ENCODE measurements around the gene MEIS2.

The MEIS2 gene

GRCh38 chr15:37135225-37135624 is 34.9 kb upstream of the MEIS2 start:
- no peak for TF ChIP-seq EZH2 (IDR thresholded peaks at IDR 0.05; ENCODE audit: borderline replicate concordance, low read length)
- peak; percentile 54 for TF ChIP-seq CTCF (IDR thresholded peaks at IDR 0.05; ENCODE audit: low read length)
- H3K27me3 ChIP-seq (ENCODE audit: insufficient read depth, low read length): no peaks in the 10 kb centered on the region
- no peaks in the 10 kb centered on the region for H3F3A ChIP-seq (ENCODE audit: insufficient read depth, low read length)
- H3K9ac ChIP-seq (ENCODE audit: low read length): no peak overlapping the region
- H3K27ac ChIP-seq (ENCODE audit: low read depth, low read length, poor library complexity, severe bottlenecking): no peak overlapping the region
- H2AFZ ChIP-seq (ENCODE audit: low read length): no peak overlapping the region
- H3K36me3 ChIP-seq (ENCODE audit: insufficient read depth, low read length): no peaks in the 10 kb centered on the region
- no peaks in the 10 kb centered on the region for H3K9me3 ChIP-seq (ENCODE audit: low read length)
- H3K4me3 ChIP-seq (ENCODE audit: low read depth, low read length, poor library complexity, severe bottlenecking): no peak overlapping the region
- no peak overlapping the region for H3K4me2 ChIP-seq (ENCODE audit: low read length)
- no peaks in the 10 kb centered on the region for H3K4me1 ChIP-seq (ENCODE audit: insufficient read depth, low read length, severe bottlenecking)
- H3K9me2 ChIP-seq (ENCODE audit: low read depth, low read length): no peaks in the 10 kb centered on the region
- H4K20me1 ChIP-seq (ENCODE audit: insufficient read depth, low read length): no peaks in the 10 kb centered on the region
- no peaks in the 10 kb centered on the region for H3K79me2 ChIP-seq (ENCODE audit: insufficient read depth, low read length)

GRCh38 chr15:37134699-37135131 is 34.4 kb upstream of the MEIS2 start:
- Histone ChIP-seq H3K9me2 (ENCODE audit: low read depth, low read length) (no peaks in the 10 kb centered on the region), H3K9ac (ENCODE audit: low read length) (no peak overlapping the region), H3K27me3 (ENCODE audit: insufficient read depth, low read length) (no peaks in the 10 kb centered on the region), H3K27ac (ENCODE audit: low read depth, low read length, poor library complexity, severe bottlenecking) (no peak overlapping the region), H3K4me3 (ENCODE audit: low read depth, low read length, poor library complexity, severe bottlenecking) (no peak overlapping the region), H3K4me2 (ENCODE audit: low read length) (no peak overlapping the region), H4K20me1 (ENCODE audit: insufficient read depth, low read length) (no peaks in the 10 kb centered on the region), H3F3A (ENCODE audit: insufficient read depth, low read length) (no peaks in the 10 kb centered on the region), H3K79me2 (ENCODE audit: insufficient read depth, low read length) (no peaks in the 10 kb centered on the region), H2AFZ (ENCODE audit: low read length) (no peak overlapping the region), H3K9me3 (ENCODE audit: low read length) (no peaks in the 10 kb centered on the region), H3K36me3 (ENCODE audit: insufficient read depth, low read length) (no peaks in the 10 kb centered on the region), H3K4me1 (ENCODE audit: insufficient read depth, low read length, severe bottlenecking) (no peaks in the 10 kb centered on the region)
- TF ChIP-seq EZH2 (IDR thresholded peaks at IDR 0.05; ENCODE audit: borderline replicate concordance, low read length): no peak
- peak; percentile 48 for TF ChIP-seq CTCF (IDR thresholded peaks at IDR 0.05; ENCODE audit: low read length)

GRCh38 chr15:37134244-37134643 is 33.9 kb upstream of the MEIS2 start:
- no peaks in the 10 kb centered on the region for H3K79me2 ChIP-seq (ENCODE audit: insufficient read depth, low read length)
- H3K27me3 ChIP-seq (ENCODE audit: insufficient read depth, low read length): no peaks in the 10 kb centered on the region
- no peaks in the 10 kb centered on the region for H3K9me2 ChIP-seq (ENCODE audit: low read depth, low read length)
- H4K20me1 ChIP-seq (ENCODE audit: insufficient read depth, low read length): no peaks in the 10 kb centered on the region
- no peak overlapping the region for H3K4me3 ChIP-seq (ENCODE audit: low read depth, low read length, poor library complexity, severe bottlenecking)
- no peaks in the 10 kb centered on the region for H3F3A ChIP-seq (ENCODE audit: insufficient read depth, low read length)
- H3K27ac ChIP-seq (ENCODE audit: low read depth, low read length, poor library complexity, severe bottlenecking): no peak overlapping the region
- H2AFZ ChIP-seq (ENCODE audit: low read length): no peak overlapping the region
- no peaks in the 10 kb centered on the region for H3K36me3 ChIP-seq (ENCODE audit: insufficient read depth, low read length)
- H3K9me3 ChIP-seq (ENCODE audit: low read length): no peaks in the 10 kb centered on the region
- H3K4me2 ChIP-seq (ENCODE audit: low read length): no peak overlapping the region
- H3K9ac ChIP-seq (ENCODE audit: low read length): no peak overlapping the region
- TF ChIP-seq CTCF (IDR thresholded peaks at IDR 0.05; ENCODE audit: low read length) (no peak), EZH2 (IDR thresholded peaks at IDR 0.05; ENCODE audit: borderline replicate concordance, low read length) (no peak)
- H3K4me1 ChIP-seq (ENCODE audit: insufficient read depth, low read length, severe bottlenecking): no peaks in the 10 kb centered on the region

Data from OCI-LY1 (cell line).